Activated CD8-positive, alpha-beta memory T cell treated with anti-CD3 and anti-CD28 coated beads for 36 hours (primary cell): Measurements from ENCODE around the gene PLD4. TPM values are rescaled to one million over a fixed set of nuclear protein-coding genes. Genes with fewer than 3 reads are reported as not detected.
"Not testable (repeated sequence)": the region's sequence is repeated elsewhere in the genome, so short reads cannot be mapped to it uniquely, and the experiment has no call there.

Source experiments
- CTCF ChIA-PET: fragments of 350-600 bp; sonication (Branson Sonifier 250); formaldehyde crosslinking; loops from one replicate; lab custom pipeline; 2021; ENCODE audit warnings: antibody characterized with exemption; lab: Charles Lee
- POLR2A ChIA-PET: fragments of 350-600 bp; sonication (Branson Sonifier 250); formaldehyde crosslinking; loops from one replicate; lab custom pipeline; 2021; ENCODE audit warnings: antibody characterized with exemption; lab: Charles Lee
- total RNA-seq, 2 experiments: library from RNA; stranded (reverse); gene quantifications; one replicate each; pipeline ENCODE4 v1.2.3, GENCODE V29; 2021

PLD4 gene
- total RNA-seq, 2 experiments from 2014 or later = not detected

DNA sequence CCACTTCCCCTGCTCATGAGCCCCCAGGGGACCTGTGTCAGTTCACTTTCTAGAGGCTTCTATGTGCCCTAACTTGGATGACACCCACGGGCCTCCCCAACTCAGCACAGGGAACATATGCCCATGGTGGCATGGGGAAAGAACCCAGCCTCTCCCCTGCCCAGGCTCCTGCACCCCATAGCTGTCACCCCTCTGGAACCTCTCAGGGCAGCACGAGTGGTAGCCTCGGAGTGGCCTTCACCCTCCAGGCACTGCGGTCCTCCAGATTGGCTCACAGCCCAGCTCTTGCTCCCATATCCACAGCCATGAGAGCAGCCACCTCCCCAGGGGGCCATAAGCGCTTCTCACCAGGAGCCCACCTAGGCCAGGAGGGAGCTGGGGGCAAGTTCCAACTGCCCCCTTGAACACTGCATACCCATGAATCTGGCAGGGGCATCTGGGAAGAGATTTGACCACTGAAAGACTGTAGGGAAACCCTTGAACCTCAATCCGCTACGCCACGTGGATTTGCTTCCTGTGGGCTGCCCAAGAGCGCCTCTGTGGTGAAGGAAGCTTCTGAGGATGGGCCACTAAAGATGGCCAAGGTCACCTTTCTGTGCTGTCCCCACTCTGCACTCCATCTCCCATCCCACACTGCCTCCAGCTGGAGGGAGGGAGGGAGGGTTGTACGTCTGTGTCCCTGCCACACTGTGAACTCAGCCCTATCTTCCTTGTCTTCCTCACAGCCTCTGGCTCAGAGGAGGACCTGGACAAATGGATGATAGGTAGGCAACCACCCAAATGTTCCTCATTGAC is 11.9 kb downstream of the PLD4 start:
- ChIA-PET POLR2A (no interaction called here), CTCF (interaction anchor here (2.3 kb wide), 1 partner anchor 41 kb away, joined by 10 read pairs; no protein-coding TSS in a partner anchor)

DNA sequence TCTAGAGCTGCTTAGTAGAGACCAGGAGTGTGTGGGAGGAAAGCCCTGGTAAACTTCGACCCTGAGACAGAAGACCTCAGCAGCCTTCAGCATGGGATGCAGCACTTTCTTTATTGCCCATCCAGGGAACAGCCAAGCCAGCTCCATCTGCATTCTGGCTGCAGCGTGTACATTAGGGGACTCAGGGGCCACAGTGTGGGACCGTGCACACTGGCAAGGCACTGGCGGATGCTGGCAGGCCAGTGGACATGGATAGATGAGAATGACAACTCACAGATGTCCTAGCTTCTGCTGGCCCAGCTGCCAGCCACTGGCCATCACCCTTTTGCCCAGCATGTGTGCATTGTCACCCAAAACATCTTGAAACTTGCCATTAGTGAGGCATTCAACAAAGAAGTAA is 12.5 kb downstream of the PLD4 start:
- POLR2A ChIA-PET = no interaction called here
- CTCF ChIA-PET = interaction anchor here (2.3 kb wide), 1 partner anchor 41 kb away, joined by 10 read pairs; no protein-coding TSS in a partner anchor

DNA sequence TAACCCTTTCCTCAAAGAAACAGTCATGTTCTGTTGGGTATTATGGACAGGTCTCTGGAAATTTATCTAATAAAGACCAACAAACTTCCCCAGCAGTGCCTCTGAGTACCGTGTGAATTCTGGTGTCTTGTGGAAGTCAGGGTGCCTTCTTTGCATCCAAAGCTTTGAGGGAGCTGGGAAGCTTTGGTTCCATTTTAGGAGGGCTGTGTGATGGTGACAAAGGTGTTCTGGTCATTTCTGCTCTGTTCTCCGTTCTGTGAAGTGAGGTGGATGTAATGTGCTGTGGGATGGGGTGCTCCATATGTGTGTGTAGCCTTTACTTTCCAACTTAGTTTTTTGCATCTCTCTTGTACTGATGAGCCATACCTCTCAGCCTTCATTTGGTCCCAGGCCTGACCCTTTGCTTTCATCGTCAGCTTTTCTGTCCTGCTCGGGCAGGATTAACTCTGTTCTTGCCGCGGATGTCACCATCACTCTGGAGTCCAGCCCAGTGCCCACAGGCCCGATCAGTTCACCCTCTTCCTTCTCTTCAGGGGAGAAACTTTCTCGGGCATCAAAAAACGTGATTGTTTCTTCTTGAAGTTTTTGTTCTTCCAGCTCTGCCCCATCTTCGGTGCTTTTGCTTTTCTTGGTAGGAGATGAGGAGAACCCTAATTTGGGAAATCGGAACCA is 13.2 kb downstream of the PLD4 start:
- ChIA-PET CTCF (no interaction called here), POLR2A (no interaction called here)

DNA sequence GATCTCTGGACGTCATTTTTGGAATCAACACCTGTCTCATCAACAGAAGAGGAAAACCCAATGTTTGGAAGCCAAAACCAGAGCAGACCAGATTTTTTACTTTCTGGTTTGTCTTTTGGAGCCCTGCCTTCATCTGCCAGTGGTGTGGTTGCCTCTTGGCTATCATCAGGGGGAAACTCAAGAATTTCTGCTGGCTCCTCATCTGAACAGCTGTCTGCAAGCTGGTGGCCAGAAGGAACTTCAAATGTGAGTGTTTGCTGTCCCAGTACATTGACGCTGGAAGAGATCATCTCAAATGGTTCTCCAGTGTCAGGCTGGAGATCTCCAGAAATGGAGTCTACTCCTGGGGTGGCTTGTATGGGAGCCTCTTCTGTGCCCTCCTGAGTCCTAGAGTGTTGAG is 13.8 kb downstream of the PLD4 start:
- ChIA-PET POLR2A (no interaction called here), CTCF (no interaction called here)

DNA sequence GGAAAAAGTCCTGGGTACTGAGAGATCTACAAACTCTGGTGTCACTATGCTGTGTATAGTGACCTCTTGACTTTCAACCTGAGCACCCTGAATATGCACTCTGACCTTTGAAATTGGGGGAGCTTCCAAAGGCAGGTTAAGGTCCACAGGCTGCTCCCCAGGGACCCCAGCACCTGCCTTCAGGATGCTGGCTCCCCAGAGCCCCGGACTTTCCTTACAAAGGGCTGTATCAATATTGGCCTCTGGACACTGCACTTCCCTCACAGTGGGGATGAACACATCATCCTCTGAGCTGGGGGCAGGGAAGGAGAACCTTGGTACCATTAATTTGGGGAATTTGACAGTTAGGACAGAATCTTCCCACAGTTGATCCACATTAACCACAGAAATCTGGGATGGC is 14.3 kb downstream of the PLD4 start:
- POLR2A ChIA-PET = no interaction called here
- CTCF ChIA-PET = interaction anchor here (1.0 kb wide), 1 partner anchor 77 kb away, joined by 3 read pairs; no protein-coding TSS in a partner anchor

DNA sequence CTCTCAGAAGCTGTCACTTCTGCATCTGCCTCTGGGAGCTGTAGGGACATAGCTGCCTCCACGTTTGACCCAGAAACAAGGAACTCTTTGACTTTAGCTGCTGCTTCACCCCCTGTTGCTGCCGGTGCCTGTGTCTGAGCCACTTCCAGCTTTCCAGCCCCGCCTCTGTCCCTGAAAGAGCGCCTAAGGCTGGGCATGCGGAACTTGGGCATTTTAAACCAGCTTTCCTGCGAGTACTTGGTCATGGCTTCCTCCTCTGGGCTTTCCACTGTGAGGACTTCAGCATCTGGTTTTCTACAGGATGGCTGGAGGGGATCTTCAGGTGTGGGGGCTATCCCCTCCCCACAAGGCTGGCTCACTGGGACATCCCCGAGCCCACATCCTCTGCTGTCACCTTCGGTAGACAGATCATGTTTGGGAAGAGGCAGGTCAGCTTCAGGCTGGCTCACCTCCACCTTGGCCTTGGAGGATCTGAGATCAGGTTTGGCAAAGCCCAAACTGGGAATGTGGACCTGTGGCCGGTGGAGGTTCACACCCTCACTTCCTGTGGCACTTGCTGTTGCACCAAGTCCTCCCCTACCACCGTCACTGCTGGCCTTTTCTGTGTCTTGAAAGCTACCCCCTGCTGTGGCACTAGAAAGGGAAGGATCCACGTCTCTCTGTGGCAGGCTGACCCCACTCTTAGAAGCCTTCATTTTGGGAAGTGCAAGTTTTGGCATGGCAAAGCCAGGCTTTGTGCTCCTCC is 15.2 kb downstream of the PLD4 start:
- CTCF ChIA-PET = interaction anchor here (1.0 kb wide), 1 partner anchor 76 kb away, joined by 3 read pairs; no protein-coding TSS in a partner anchor
- POLR2A ChIA-PET = interaction anchor here (0.6 kb wide), 1 partner anchor 59 kb away, joined by 3 read pairs; no protein-coding TSS in a partner anchor

DNA sequence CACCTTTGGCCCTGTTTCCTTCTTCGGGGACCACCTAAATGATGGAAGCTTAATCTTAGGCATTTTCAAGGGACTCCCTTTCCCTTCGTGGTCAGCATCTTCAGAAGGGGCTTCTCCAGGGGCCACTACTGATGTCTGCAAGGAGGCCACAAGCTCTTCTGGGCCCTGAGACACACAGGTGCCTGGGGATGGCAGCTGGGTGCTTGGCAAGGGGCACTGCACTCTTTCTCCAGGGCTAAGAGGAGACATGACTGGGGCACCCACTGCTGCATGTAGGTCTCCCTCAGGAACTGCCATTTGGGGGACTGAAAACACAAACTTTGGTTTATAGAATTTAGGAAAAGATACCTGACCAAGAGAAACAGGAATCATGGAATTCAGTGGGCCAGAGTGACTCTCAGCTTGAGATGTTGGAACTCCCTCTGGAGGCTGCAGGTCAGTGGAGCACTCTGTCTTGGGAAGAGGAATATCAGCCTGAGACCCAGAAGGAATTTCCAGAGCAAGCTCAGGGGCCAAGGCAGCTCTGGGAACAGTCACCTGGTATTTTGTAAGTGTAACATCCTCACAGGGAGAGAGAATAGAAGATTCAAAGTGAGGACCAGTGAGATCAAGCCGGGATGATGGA is 16.0 kb downstream of the PLD4 start:
- CTCF ChIA-PET = no interaction called here
- POLR2A ChIA-PET = interaction anchor here (0.6 kb wide), 2 partner anchors 59 to 108 kb away, joined by 3 read pairs; no protein-coding TSS in a partner anchor

DNA sequence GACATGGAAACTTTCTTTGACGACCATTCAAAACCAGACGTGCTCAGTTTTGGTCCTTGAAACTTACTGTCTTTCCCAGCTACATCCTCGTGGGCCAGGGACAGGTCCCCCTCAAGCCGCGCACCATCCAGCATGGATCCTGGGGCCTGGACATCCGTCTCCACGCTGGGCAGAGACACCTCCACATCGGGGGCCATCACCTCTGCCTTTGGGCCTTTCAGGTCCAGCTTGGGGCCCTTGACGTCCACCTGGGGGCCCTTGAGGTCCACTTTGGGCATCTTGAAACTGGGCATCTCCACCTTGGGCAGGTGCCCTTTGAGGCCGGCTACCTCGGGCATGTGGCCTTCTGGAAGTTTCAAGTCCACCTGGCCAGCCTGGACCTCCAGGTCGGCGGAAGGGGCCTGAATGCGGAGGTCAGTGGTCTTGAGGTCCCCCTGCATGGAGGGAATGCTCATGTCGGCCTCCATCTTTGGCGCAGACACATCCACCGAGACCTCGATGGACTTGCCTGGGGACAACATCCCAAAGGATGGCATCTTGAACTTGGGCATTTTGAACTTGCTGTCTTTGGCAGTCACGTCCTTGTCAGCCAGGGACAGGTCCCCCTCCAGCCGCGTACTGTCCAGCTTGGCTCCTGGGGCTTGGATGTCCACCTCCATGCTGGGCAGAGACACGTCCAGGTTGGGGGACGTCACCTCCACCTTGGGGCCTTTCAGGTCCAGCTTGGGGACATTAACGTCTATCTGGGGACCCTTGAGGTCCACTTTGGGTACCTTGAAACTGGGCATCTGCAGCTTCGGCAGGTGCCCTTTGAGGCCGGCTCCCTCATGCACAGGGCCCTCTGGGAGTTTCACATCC is 17.1 kb downstream of the PLD4 start:
- POLR2A ChIA-PET = interaction anchor here (0.6 kb wide), 1 partner anchor 107 kb away, joined by 3 read pairs; no protein-coding TSS in a partner anchor
- CTCF ChIA-PET = no interaction called here

DNA sequence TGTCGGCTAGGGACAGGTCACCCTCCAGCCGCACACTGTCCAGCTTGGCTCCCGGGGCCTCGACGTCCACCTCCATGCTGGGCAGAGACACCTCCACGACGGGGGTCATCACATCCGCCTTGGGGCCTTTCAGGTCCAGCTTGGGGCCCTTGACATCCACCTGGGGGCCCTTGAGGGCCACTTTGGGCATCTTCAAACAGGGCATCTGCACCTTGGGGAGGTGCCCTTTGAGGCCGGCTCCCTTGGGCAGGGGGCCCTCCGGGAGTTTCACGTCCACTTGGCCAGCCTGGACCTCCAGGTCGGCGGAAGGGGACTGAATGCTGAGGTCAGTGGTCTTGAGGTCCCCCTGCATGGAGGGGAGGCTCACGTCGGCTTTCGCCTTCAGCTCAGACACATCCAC is 17.9 kb downstream of the PLD4 start:
- POLR2A ChIA-PET = no interaction called here
- CTCF ChIA-PET = no interaction called here

DNA sequence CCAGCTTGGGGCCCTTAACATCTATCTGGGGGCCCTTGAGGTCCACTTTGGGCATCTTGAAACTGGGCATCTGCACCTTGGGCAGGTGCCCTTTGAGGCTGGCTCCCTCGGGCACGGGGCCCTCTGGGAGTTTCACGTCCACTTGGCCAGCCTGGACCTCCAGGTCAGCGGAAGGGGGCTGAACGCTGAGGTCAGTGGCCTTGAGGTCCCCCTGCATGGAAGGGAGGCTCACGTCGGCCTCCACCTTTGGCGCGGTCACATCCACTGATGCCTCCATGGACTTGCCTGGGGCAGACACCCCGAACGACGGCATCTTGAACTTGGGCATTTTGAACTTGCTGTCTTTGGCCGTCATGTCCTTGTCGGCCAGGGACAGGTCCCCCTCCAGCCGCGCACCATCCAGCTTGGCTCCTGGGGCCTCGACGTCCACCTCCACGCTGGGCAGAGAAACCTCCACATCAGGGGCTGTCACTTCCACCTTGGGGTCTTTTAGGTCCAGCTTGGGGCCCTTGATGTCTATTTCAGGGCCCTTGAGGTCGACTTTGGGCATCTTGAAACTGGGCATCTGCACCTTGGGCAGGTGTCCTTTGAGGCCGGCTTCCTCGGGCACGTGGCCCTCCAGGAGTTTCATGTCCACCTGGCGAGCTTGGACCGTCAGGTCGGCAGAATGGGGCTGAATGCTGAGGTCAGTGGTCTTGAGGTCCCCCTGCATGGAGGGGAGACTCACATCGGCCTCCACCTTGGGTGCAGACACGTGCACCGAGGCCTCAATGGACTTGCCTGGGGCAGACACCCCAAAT is 18.7 kb downstream of the PLD4 start:
- CTCF ChIA-PET, POLR2A ChIA-PET: not testable (repeated sequence)

DNA sequence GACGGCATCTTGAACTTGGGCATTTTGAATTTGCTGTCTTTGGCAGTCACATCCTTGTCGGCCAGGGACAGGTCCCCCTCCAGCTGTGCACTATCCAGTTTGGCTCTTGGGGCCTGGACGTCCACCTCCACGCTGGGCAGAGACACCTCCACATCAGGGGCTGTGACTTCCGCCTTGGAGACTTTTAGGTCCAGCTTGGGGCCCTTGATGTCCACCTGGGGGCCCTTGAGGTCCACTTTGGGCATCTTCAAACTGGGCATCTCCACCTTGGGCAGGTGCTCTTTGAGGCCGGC is 19.3 kb downstream of the PLD4 start:
- POLR2A ChIA-PET, CTCF ChIA-PET: not testable (repeated sequence)

DNA sequence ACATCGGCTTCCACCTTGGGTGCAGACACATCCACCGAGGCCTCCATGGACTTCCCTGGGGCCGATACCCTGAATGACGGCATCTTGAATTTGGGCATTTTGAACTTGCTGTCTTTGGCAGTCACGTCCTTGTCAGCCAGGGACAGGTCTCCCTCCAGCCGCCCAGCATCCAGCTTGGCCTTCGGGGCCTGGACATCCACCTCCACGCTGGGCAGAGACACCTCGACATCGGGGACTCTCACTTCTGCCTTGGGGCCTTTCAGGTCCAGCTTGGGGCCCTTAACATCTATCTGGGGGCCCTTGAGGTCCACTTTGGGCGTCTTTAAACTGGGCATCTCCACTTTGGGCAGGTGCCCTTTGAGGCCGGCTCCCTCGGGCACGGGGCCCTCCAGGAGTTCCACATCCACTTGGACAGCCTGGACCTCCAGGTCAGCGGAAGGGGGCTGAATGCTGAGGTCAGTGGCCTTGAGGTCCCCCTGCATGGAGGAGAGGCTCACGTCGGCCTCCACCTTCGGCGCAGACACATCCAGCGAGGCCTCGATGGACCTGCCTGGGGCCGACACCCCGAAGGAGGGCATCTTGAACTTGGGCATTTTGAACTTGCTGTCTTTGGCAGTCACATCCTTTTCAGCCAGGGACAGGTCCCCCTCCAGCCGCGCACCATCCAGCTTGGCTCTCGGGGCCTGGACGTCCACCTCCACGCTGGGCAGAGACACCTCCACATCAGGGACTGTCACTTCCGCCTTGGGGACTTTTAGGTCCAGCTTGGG is 19.9 kb downstream of the PLD4 start:
- CTCF ChIA-PET = not testable (repeated sequence)
- POLR2A ChIA-PET = interaction anchor here (0.6 kb wide), 1 partner anchor 22 kb away, joined by 4 read pairs; no protein-coding TSS in a partner anchor

DNA sequence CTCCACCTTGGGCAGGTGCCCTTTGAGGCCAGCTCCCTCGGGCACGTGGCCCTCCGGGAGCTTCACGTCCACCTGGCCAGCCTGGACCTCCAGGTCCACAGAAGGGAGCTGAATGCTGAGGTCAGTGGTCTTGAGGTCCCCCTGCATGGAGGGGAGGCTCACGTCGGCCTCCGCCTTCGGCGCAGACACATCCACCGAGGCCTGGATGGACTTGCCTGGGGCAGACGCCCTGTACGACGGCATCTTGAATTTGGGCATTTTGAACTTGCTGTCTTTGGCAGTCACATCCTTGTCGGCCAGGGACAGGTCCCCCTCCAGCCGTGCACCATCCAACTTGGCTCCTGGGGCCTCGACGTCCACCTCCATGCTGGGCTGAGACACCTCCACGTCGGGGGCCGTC is 20.6 kb downstream of the PLD4 start:
- POLR2A ChIA-PET, CTCF ChIA-PET: not testable (repeated sequence)

DNA sequence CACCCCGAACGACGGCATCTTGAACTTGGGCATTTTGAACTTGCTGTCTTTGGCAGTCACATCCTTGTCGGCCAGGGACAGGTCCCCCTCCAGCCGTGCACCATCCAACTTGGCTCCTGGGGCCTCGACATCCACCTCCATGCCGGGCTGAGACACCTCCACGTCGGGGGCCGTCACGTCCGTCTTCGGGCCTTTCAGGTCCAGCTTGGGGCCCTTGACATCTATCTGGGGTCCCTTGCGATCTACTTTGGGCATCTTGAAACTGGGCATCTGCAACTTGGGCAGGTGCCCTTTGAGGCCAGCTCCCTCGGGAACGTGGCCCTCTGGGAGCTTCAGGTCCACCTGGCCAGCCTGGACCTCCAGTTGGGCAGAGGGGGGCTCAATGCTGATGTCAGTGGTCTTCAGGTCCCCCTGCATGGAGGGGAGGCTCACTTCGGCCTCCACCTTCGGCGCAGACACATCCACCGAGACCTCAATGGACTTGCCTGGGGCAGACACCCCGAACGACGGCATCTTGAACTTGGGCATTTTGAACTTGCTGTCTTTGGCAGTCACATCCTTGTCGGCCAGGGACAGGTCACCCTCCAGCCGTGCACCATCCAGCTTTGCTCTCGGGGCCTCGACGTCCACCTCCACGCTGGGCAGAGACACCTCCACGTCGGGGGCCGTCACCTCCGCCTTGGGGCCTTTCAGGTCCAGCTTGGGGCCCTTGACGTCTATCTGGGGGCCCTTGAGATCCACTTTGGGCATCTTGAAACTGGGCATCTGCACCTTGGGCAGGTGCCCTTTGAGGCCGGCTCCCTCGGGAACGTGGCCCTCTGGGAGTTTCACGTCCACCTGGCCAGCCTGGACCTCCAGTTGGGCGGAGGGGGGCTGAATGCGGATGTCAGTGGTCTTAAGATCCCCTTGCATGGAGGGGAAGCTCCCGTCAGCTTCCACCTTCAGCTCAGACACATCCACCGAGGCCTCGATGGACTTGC is 21.6 kb downstream of the PLD4 start:
- CTCF ChIA-PET, POLR2A ChIA-PET: not testable (repeated sequence)

DNA sequence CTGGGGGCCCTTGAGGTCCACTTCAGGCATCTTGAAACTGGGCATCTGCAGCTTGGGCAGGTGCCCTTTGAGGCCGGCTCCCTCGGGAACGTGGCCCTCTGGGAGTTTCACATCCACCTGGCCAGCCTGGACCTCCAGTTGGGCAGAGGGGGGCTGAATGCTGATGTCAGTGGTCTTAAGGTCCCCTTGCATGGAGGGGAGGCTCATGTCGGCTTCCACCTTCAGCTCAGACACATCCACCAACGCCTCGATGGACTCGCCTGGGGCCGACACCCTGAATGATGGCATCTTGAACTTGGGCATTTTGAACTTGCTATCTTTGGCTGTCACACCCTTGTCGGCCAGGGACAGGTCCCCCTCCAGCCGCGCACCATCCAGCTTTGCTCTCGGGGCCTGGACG is 22.5 kb downstream of the PLD4 start:
- CTCF ChIA-PET, POLR2A ChIA-PET: not testable (repeated sequence)
